HepG2 (cell line): ENCODE measurements around the gene PTPN2.

Source experiments
- POLR2AphosphoS5 ChIP-seq: IDR thresholded peaks from 2 replicates; pipeline ENCODE4 v1.6.1; 2012; ENCODE audit warnings: low read depth, low read length
- TF ChIP-seq, protein P1 (sequence below): sonication (generic); formaldehyde crosslinking; IDR thresholded peaks from 2 replicates; pipeline ENCODE4 v1.5.1; 2020; ENCODE audit warnings: missing genetic modification reagents, mild to moderate bottlenecking, borderline replicate concordance
- TF ChIP-seq, protein P2 (sequence below): sonication (generic); formaldehyde crosslinking; conservative IDR thresholded peaks from 2 replicates; pipeline ENCODE4 v1.5.0; 2020; ENCODE audit warnings: missing genetic modification reagents

DNA sequence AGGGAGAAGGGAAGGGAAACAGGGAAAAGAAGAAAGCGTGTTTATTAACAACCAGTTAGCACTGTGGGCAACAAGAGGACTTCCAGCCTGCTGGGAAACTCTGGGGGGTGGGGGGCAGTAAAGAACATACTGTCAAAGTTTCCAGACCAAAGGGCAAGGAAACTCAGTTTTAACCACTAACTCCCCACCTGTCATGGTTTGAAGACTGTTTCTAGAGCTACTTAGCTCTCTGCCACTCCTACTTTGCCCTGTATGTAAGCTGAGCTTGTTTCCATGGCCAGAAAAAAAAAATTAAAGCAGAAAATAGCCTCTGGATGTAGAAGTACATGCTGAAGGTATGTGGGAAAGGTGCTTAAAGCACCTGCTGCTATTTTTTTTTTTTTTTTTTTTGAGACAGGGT, 11.0 kb upstream of the PTPN2 start:
- TF ChIP-seq, protein P1, sequence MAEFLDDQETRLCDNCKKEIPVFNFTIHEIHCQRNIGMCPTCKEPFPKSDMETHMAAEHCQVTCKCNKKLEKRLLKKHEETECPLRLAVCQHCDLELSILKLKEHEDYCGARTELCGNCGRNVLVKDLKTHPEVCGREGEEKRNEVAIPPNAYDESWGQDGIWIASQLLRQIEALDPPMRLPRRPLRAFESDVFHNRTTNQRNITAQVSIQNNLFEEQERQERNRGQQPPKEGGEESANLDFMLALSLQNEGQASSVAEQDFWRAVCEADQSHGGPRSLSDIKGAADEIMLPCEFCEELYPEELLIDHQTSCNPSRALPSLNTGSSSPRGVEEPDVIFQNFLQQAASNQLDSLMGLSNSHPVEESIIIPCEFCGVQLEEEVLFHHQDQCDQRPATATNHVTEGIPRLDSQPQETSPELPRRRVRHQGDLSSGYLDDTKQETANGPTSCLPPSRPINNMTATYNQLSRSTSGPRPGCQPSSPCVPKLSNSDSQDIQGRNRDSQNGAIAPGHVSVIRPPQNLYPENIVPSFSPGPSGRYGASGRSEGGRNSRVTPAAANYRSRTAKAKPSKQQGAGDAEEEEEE (CRISPR knock-in tag) = no peak
- TF ChIP-seq, protein P2, sequence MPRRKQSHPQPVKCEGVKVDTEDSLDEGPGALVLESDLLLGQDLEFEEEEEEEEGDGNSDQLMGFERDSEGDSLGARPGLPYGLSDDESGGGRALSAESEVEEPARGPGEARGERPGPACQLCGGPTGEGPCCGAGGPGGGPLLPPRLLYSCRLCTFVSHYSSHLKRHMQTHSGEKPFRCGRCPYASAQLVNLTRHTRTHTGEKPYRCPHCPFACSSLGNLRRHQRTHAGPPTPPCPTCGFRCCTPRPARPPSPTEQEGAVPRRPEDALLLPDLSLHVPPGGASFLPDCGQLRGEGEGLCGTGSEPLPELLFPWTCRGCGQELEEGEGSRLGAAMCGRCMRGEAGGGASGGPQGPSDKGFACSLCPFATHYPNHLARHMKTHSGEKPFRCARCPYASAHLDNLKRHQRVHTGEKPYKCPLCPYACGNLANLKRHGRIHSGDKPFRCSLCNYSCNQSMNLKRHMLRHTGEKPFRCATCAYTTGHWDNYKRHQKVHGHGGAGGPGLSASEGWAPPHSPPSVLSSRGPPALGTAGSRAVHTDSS = no peak
- TF ChIP-seq POLR2AphosphoS5 = no peak
